Upper lobe of left lung (tissue), 6 donors: Measurements from ENCODE around the gene PTDSS2. TPM values are rescaled to one million over a fixed set of nuclear protein-coding genes. Genes with fewer than 3 reads are reported as not detected.
A peak's percentile ranks its signal among the peaks of the same experiment; 100 is the strongest.

Experiments
- ATAC-seq, 2 donors: fragments of 200-7000 bp; cut with Tn5 transposase; one replicate each; pipeline ENCODE4 v1.9.1; 2022; ENCODE audit warnings: mild to moderate bottlenecking in 2 of 2, moderate library complexity in 2 of 2; ENCODE audit not compliant: low FRiP score in 2 of 2
- DNase-seq, 2 donors: peaks; one replicate each; pipeline ENCODE4 v3.0.0-alpha.2; 2019 to 2020
- H3K27ac ChIP-seq, 4 donors: fragments of 200-600 bp; sonication (generic); one replicate each; pipeline ENCODE4 v1.5.1; 2016 to 2019
- H3K27me3 ChIP-seq, 4 donors: fragments of 200-600 bp; sonication (generic); one replicate each; pipeline ENCODE4 v1.5.1; 2017 to 2019
- H3K36me3 ChIP-seq, 4 donors: fragments of 200-600 bp; sonication (generic); one replicate each; pipeline ENCODE4 v1.5.1; 2016 to 2019
- H3K4me1 ChIP-seq, 4 donors: fragments of 200-600 bp; sonication (generic); one replicate each; pipeline ENCODE4 v1.5.1; 2018 to 2019
- H3K4me3 ChIP-seq, 4 donors: fragments of 200-600 bp; sonication (generic); one replicate each; pipeline ENCODE4 v1.5.1; 2017 to 2019; ENCODE audit warnings: mild to moderate bottlenecking in 2 of 4, moderate library complexity in 1 of 4
- H3K9me3 ChIP-seq, 4 donors: fragments of 200-600 bp; sonication (generic); one replicate each; pipeline ENCODE4 v1.5.1; 2018 to 2019
- CTCF ChIP-seq, 6 experiments: fragments of 450-650 bp in 4 of 6; fragments of 200-600 bp in 2 of 6; sonication (generic) in 2 of 6; IDR thresholded peaks; one replicate each; pipeline ENCODE4 v1.5.1; 2016 to 2019; ENCODE audit warnings: antibody characterized with exemption in 6 of 6
- EP300 ChIP-seq, 4 donors: sonication (generic); formaldehyde crosslinking; IDR thresholded peaks; one replicate each; pipeline ENCODE4 v1.5.1; 2017; ENCODE audit warnings: antibody characterized with exemption in 4 of 4, control low read depth in 2 of 4
- POLR2A ChIP-seq, 4 donors: fragments of 450-650 bp; IDR thresholded peaks; one replicate each; pipeline ENCODE4 v1.5.1; 2016 to 2017; ENCODE audit warnings: antibody characterized with exemption in 4 of 4, mild to moderate bottlenecking in 2 of 4
- POLR2AphosphoS5 ChIP-seq, 2 donors: sonication (generic); formaldehyde crosslinking; IDR thresholded peaks; one replicate each; pipeline ENCODE4 v1.5.1; 2017; ENCODE audit warnings: antibody characterized with exemption in 2 of 2
- WGBS, 2 donors: methylation state at CpG; one replicate each; pipeline ENCODE4 v1.1.5; 2017 to 2018; 5-methylcytosine and 5-hydroxymethylcytosine counted together
- total RNA-seq, 6 donors: library from RNA; depleted of rRNA in 4 of 6; stranded (reverse); fragments of >200 nt in 4 of 6; gene quantifications; one replicate each; pipeline versions ENCODE4 v1.1.0 to v1.2.1, GENCODE V29; 2016 to 2021
- donor health status: DM: no; HTN: no; CAD: no; lungs with moderate emphysema.
- donor health status: DM: no; HTN: yes; CAD: no; lungs with severe emphysema.

The PTDSS2 gene
- total RNA-seq, 6 donors from 2014 or later, result 29.6 to 188 (median 45.1) TPM

- TF ChIP-seq EP300 (IDR thresholded peaks at IDR 0.05) (no peak), CTCF (IDR thresholded peaks at IDR 0.05) (no peak), POLR2AphosphoS5 (IDR thresholded peaks at IDR 0.05) (no peak), POLR2A (IDR thresholded peaks at IDR 0.05) (no peak)
- no peaks in the 10 kb centered on the region for H3K9me3 ChIP-seq
- DNase-seq, result peak in 1 of 2 donors; percentile 67
- WGBS, 2 donors, result 95% methylated on average over 9 of the region's 9 CpGs
- H3K4me1 ChIP-seq, result peaks cover 2 to 5% (median 4%) of the 10 kb centered on the region in 4 donors
- no peak overlapping the region for H3K4me3 ChIP-seq
- no peaks in the 10 kb centered on the region for H3K27me3 ChIP-seq
- H3K27ac ChIP-seq, result no peak overlapping the region
- no peak for ATAC-seq
- H3K36me3 ChIP-seq, result no peaks in the 10 kb centered on the region
These were observed 25.9 kb downstream of the PTDSS2 start for GRCh38 chr11:475941-476340.

- H3K9me3 ChIP-seq, result no peaks in the 10 kb centered on the region
- ATAC-seq, result no peak
- H3K4me3 ChIP-seq, result no peak overlapping the region
- no peak for TF ChIP-seq POLR2A (IDR thresholded peaks at IDR 0.05)
- no peak for TF ChIP-seq CTCF (IDR thresholded peaks at IDR 0.05)
- no peak for TF ChIP-seq POLR2AphosphoS5 (IDR thresholded peaks at IDR 0.05)
- no peak for TF ChIP-seq EP300 (IDR thresholded peaks at IDR 0.05)
- no peaks in the 10 kb centered on the region for H3K27me3 ChIP-seq
- no peaks in the 10 kb centered on the region for H3K36me3 ChIP-seq
- H3K4me1 ChIP-seq, result peaks cover 0 to 1% (median 0%) of the 10 kb centered on the region in 4 donors
- DNase-seq, result peak in 1 of 2 donors; percentile 56
- H3K27ac ChIP-seq, result no peak overlapping the region
- 98% methylated on average over 11 to 14 of the region's 15 CpGs for WGBS, 2 donors
These were observed 26.3 kb downstream of the PTDSS2 start for GRCh38 chr11:476416-476815.

- no peak for TF ChIP-seq POLR2AphosphoS5 (IDR thresholded peaks at IDR 0.05)
- TF ChIP-seq CTCF (IDR thresholded peaks at IDR 0.05), result no peak
- no peak for TF ChIP-seq POLR2A (IDR thresholded peaks at IDR 0.05)
- no peak for TF ChIP-seq EP300 (IDR thresholded peaks at IDR 0.05)
- no peak overlapping the region for H3K27ac ChIP-seq
- no peaks in the 10 kb centered on the region for H3K27me3 ChIP-seq
- no peaks in the 10 kb centered on the region for H3K9me3 ChIP-seq
- H3K36me3 ChIP-seq, result no peaks in the 10 kb centered on the region
- DNase-seq (no peak), ATAC-seq (no peak)
- 83 to 90% methylated on average over 15 to 16 of the region's 16 CpGs for WGBS, 2 donors
- no peaks in the 10 kb centered on the region for H3K4me1 ChIP-seq
- no peak overlapping the region for H3K4me3 ChIP-seq
These were observed 27.1 kb downstream of the PTDSS2 start for GRCh38 chr11:477052-477715.

- ATAC-seq (no peak), DNase-seq (peak in 1 of 2 donors; percentile 65)
- no peak for TF ChIP-seq POLR2AphosphoS5 (IDR thresholded peaks at IDR 0.05)
- TF ChIP-seq EP300 (IDR thresholded peaks at IDR 0.05), result no peak
- no peak for TF ChIP-seq CTCF (IDR thresholded peaks at IDR 0.05)
- no peak for TF ChIP-seq POLR2A (IDR thresholded peaks at IDR 0.05)
- Histone ChIP-seq H3K4me3 (no peak overlapping the region), H3K9me3 (no peaks in the 10 kb centered on the region), H3K27ac (no peak overlapping the region), H3K36me3 (no peaks in the 10 kb centered on the region), H3K4me1 (no peaks in the 10 kb centered on the region), H3K27me3 (no peaks in the 10 kb centered on the region)
- 90 to 95% methylated on average over 12 to 13 of the region's 13 CpGs for WGBS, 2 donors
These were observed 29.2 kb downstream of the PTDSS2 start for GRCh38 chr11:479311-479710.

GRCh38 chr11:484616-485015 lies 34.5 kb downstream of the PTDSS2 start:
- Histone ChIP-seq H3K4me3 (no peak overlapping the region), H3K4me1 (no peaks in the 10 kb centered on the region), H3K27ac (no peak overlapping the region), H3K36me3 (peaks cover 0 to 9% (median 2%) of the 10 kb centered on the region in 4 donors), H3K9me3 (no peaks in the 10 kb centered on the region), H3K27me3 (no peaks in the 10 kb centered on the region)
- DNase-seq (peak in 1 of 2 donors; percentile 40), ATAC-seq (no peak)
- 93 to 95% methylated on average over 38 of the region's 38 CpGs for WGBS, 2 donors
- TF ChIP-seq EP300 (IDR thresholded peaks at IDR 0.05), result no peak
- no peak for TF ChIP-seq POLR2AphosphoS5 (IDR thresholded peaks at IDR 0.05)
- TF ChIP-seq CTCF (IDR thresholded peaks at IDR 0.05), result no peak
- TF ChIP-seq POLR2A (IDR thresholded peaks at IDR 0.05), result no peak
